PFSK-1 (cell line): ENCODE results near the gene NKPD1.

Source experiments
- POLR2AphosphoS5 ChIP-seq: IDR thresholded peaks from 2 replicates; pipeline ENCODE4 v1.6.1; 2012; ENCODE audit warnings: low read depth, mild to moderate bottlenecking, control low read depth, low read length, moderate library complexity
- REST ChIP-seq, 2 experiments: IDR thresholded peaks; 2 replicates each; pipeline versions ENCODE4 v1.6.1 to v1.8.0; 2011 to 2012; ENCODE audit warnings: low read depth in 2 of 2, low read length in 2 of 2, control low read depth in 1 of 2, inconsistent platforms in 1 of 2, mild to moderate bottlenecking in 1 of 2, moderate library complexity in 1 of 2; ENCODE audit not compliant: insufficient read depth in 1 of 2
- TAF1 ChIP-seq: IDR thresholded peaks from 2 replicates; pipeline ENCODE4 v1.6.1; 2012; ENCODE audit warnings: low read length, control low read depth, borderline replicate concordance; ENCODE audit not compliant: insufficient read depth

DNA sequence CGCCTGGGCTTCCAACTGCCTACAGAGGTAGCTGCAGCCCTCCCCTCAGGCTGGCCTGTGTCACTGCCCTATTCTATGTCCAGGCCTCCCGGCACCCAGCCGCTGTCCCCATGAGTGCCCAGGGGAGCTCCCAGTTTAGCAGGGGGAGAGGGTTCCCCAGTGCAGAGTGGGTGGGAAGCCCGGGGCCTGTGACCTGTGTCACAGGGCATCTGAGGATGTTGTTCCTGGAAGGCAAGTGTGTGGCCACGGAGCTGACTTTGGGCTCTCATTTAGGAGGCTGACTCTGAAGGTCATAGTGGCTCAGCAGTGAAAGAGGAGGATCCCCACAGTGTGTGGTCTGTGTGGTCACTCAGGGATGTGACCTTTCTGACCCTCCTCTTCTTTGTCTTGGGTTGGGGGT, 42.7 kb downstream of the NKPD1 start:
- TF ChIP-seq POLR2AphosphoS5 (no peak), REST (IDR thresholded peaks at IDR 0.05; ENCODE audit: insufficient read depth in 1 of 2, low read depth in 2 of 2, low read length in 2 of 2) (no peak), TAF1 (no peak)
